ENCODE results near the gene ZNF503. TPM values are rescaled to one million over a fixed set of nuclear protein-coding genes. Genes with fewer than 3 reads are reported as not detected.
"Not testable (repeated sequence)": the region's sequence is repeated elsewhere in the genome, so short reads cannot be mapped to it uniquely, and the experiment has no call there.

ZNF503 gene
- total RNA-seq, 1 experiment from 2014 or later = 1.5 TPM

GRCh38 chr10:75363431-75363830 is 38.1 kb downstream of the ZNF503 start:
- no peak overlapping the region for H3K27ac ChIP-seq
- H3K9me2 ChIP-seq (ENCODE audit: insufficient read depth) = no peaks in the 10 kb centered on the region
- peaks cover 23% of the 10 kb centered on the region for H3F3A ChIP-seq (ENCODE audit: insufficient read depth, low read depth)
- DNase-seq = no peak
- H3K9me3 ChIP-seq (ENCODE audit: insufficient read depth, low read depth) = no peaks in the 10 kb centered on the region
- no peak overlapping the region for H3K4me2 ChIP-seq
- no peaks in the 10 kb centered on the region for H3K36me3 ChIP-seq (ENCODE audit: low read depth)
- BruUV-seq (replicated peaks) = no TSS peak
- intact Hi-C loops (cut with micrococcal nuclease; ENCODE audit: unreplicated experiment) = no loop called here
- H2AFZ ChIP-seq = no peak overlapping the region
- no peaks in the 10 kb centered on the region for H3K27me3 ChIP-seq (ENCODE audit: insufficient read depth, low read depth)
- ChIA-PET CTCF (no interaction called here), POLR2A (ENCODE audit: unreplicated experiment) (no interaction called here)
- H3K4me1 ChIP-seq (replicated peaks; ENCODE audit: insufficient read depth) = peaks cover 36% of the 10 kb centered on the region
- 0 out of 2 replicates have a peak, but pooled peaks cover under 1% of the 10 kb centered on the region for H3K79me2 ChIP-seq (ENCODE audit: low read depth)
- no peak overlapping the region for H3K4me3 ChIP-seq
- no peaks in the 10 kb centered on the region for H4K20me1 ChIP-seq (ENCODE audit: insufficient read depth)
- TF ChIP-seq EZH2 (IDR thresholded peaks at IDR 0.05; ENCODE audit: low read depth) (no peak), CTCF (conservative IDR thresholded peaks at IDR 0.05) (no peak)

GRCh38 chr10:75359876-75360275 is 41.7 kb downstream of the ZNF503 start:
- Histone ChIP-seq H3K4me1 (replicated peaks; ENCODE audit: insufficient read depth) (peaks cover 57% of the 10 kb centered on the region), H3K27ac (peak overlapping the region; percentile 98), H3F3A (ENCODE audit: insufficient read depth, low read depth) (peaks cover 36% of the 10 kb centered on the region), H3K4me2 (peak overlapping the region; percentile 75), H3K4me3 (peak overlapping the region; percentile 12; the same call in 1 of the 2 replicates)
- H2AFZ ChIP-seq; H4K20me1 ChIP-seq (ENCODE audit: insufficient read depth); H3K27me3 ChIP-seq (ENCODE audit: insufficient read depth, low read depth); BruUV-seq (replicated peaks); H3K36me3 ChIP-seq (ENCODE audit: low read depth); DNase-seq; H3K9me3 ChIP-seq (ENCODE audit: insufficient read depth, low read depth); CTCF ChIA-PET; POLR2A ChIA-PET (ENCODE audit: unreplicated experiment); H3K9me2 ChIP-seq (ENCODE audit: insufficient read depth); H3K79me2 ChIP-seq (ENCODE audit: low read depth): not testable (repeated sequence)
- intact Hi-C loops (cut with micrococcal nuclease; ENCODE audit: unreplicated experiment) = loop anchor here (10.0 kb wide), 2 partner anchors 65 to 115 kb away; no protein-coding TSS in a partner anchor

- Histone ChIP-seq H3K27me3 (ENCODE audit: insufficient read depth, low read depth) (no peaks in the 10 kb centered on the region), H2AFZ (0 out of 2 replicates have a peak overlapping the region, but pooled peaks have one; percentile 8), H3K9me3 (ENCODE audit: insufficient read depth, low read depth) (no peaks in the 10 kb centered on the region), H3K4me2 (peak overlapping the region; percentile 75), H3K36me3 (ENCODE audit: low read depth) (no peaks in the 10 kb centered on the region), H3K9me2 (ENCODE audit: insufficient read depth) (no peaks in the 10 kb centered on the region), H3K27ac (peak overlapping the region; percentile 98), H3F3A (ENCODE audit: insufficient read depth, low read depth) (peaks cover 36% of the 10 kb centered on the region), H3K4me1 (replicated peaks; ENCODE audit: insufficient read depth) (peaks cover 57% of the 10 kb centered on the region), H4K20me1 (ENCODE audit: insufficient read depth) (no peaks in the 10 kb centered on the region), H3K4me3 (peak overlapping the region; percentile 44; the same call in 1 of the 2 replicates), H3K79me2 (ENCODE audit: low read depth) (peaks cover 9% of the 10 kb centered on the region)
- ChIA-PET CTCF (no interaction called here), POLR2A (ENCODE audit: unreplicated experiment) (interaction anchor here (0.6 to 0.7 kb wide), 2 partner anchors 21 to 1740 kb away, joined by 5 to 6 read pairs; no protein-coding TSS in a partner anchor)
- BruUV-seq (replicated peaks) = no TSS peak
- no peak for TF ChIP-seq CTCF (conservative IDR thresholded peaks at IDR 0.05)
- no peak for TF ChIP-seq EZH2 (IDR thresholded peaks at IDR 0.05; ENCODE audit: low read depth)
- peak; percentile 50 to 99 for DNase-seq
- intact Hi-C loops (cut with micrococcal nuclease; ENCODE audit: unreplicated experiment) = loop anchor here (10.0 kb wide), 2 partner anchors 64 to 114 kb away; no protein-coding TSS in a partner anchor
Measured at GRCh38 chr10:75358835-75359421, 42.6 kb downstream of the ZNF503 start.
